ENCODE data around the gene TRMU.

Gene TRMU

DNA sequence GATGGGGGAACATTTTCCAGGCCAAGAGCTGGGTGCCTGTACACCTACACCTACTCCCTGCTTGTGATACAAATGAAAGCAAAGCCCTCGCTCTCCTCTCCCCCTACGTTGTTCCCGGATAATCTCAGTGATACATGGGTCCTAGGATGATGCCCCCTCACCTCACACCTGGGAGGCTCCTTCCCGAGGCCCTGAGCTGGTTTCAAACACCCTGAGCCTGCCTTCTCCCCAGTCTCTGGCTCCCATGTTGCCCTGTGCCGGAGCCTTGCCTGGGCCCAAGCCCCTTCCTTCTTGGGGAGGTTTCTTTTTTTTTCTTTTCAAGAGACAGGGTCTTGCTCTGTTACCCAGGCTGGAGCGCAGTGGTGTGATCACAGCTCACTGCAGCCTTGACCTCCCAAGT lies 23.3 kb downstream of the TRMU start:
- DNase-seq = no peak

DNA sequence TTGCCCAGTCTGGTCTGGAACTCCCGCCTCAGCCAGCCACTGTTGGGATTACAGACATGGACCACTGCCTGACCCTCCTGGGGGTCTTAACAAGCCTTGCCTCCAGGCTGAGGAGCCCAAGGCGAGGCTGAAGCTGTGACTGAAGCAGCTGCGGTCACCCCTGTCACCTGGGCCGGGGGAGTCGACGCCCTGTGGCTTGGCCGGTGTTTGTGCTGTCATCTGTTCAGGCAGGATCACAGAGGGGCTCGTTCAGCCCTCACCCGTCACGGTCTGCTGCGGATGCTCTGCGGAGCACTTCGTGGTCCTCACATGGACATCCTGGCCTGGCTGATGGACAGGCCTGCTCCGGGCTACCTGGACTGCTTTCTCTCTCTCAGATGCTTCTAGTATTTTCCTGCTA lies 23.8 kb downstream of the TRMU start:
- no peak for DNase-seq

DNA sequence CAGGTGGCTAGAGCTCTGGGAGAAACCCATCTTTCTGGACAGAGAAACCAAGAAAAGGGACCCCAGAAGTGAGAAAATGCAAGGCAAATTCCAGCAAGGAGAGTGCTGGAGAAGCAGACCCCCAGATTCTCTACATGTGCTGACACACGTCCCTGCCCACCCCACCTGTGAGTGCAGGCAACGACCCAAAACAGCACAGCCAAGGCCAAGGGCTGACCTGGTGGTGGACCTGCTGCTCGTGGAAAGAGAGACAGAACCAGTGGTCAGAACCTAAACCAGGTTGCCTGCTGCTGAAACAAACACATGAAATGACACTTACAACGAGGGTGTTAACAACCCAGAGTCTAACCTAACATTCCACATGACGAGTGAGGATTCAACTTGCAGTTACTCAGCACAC lies 24.6 kb downstream of the TRMU start:
- DNase-seq = no peak

- DNase-seq = no peak
Measured at GRCh38 chr22:46360891-46361290, 25.4 kb downstream of the TRMU start.

GRCh38 chr22:46361826-46362202 lies 26.3 kb downstream of the TRMU start:
- DNase-seq = no peak

DNA sequence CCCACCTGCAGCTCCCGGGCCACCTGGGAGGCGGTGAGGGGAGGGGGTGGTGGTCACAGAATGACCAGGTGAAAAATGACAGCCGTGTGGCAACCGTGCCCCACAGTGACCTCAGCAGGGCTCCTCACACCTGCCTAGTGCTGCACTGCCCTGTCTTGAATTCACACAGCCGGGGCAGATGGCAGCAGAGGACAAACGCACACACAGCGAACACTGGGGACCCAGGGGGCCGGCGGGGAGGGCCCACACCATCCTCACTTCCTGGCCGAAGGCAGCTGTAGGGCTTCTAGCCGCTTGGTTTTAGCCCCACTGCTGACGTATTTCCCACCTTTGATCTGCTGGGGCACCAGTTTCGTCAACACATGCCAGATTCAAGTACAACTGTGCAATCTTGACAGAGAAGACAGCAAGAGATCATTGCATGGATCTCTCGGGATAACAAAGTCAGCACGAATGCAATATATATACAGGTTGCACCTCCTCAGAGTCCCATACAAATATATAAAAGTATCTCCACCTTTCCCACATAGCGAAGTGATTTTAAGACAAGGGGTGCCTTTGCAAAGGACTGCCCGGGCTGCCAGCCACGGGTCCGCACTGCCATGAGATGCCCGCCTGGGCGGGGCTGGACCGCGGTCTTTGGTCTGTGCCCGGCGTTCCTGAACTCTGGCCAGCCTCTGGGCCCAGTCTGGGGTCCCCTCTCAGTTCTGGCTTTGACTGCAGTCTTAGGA lies 26.9 kb downstream of the TRMU start:
- no peak for DNase-seq

GRCh38 chr22:46362934-46363515 lies 27.5 kb downstream of the TRMU start:
- no peak for DNase-seq

DNA sequence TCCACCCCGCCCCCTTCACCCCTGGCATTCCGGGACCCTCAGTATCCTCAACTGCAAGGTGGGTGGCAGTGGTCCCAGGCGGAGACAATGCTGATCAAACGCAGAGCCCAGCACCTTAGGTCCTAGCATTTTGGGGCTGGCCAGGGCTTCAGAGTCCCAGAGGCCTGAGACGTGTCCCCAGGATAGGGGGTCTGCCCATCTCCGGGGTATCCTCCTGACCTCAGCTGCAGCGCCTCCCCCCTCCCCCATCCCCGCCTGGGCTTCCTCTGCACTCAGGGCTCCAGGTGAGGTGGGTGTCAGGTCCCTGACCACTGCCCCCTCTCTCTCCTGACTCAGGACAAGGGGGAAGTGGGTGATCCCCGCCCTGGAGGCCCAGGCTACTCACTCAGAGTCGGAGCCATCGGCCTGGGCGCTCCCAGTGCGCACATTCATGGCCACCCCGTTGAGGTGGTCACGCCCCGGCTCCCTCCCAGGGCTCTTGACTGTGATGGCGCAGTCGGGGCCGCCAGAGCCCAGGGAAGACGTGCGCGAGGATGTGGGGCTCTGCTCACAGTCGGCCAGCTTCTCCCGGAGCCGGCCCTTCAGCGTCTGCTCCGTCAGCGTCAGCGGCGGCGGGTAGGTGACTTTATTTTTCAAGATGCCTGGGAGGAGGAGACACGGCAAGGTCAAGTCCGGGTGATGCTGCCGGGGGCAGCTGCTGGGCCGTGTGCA lies 28.3 kb downstream of the TRMU start:
- no peak for DNase-seq

DNA sequence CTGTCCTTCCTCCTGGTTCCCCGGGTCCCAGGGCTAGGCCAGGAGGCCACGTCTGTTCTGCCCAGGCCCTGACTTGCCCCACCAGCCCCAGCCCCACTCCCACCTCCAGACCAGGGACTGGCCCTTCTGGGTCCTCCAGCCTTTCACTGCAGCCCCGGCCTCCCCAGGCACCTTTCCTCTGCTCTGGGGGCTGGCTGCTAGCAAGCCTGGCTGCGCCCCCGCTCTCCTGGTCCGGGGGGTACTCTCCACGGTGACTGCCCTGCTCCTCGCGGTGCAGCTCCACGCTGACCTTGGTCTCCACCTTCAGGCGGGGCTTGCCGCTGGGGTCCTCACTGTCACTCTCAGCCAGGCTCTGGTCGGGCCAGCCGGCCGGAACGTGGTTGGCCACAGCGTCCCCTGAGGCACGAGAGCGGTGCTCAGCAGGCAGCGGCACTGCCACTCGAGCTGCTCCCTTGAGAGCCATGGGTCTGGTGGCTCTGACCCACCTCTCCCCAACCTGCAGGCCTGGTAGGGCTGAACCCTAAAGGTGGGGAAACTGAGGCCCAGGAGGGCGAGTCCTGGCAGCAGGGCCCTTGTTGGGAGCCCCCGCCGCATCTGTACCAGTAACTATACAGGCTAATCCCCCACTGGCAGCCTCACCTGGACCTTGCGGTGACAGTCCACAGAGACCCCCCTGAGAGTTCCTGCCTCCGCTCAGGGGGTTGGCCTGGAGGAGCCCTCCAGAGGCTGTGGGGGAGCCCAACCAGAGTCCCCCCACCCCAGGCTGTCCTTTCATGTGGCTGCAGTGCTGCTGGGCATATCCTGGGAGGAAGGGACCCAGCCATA lies 29.0 kb downstream of the TRMU start:
- no peak for DNase-seq

- DNase-seq = no peak
Measured at GRCh38 chr22:46365166-46365624, 29.7 kb downstream of the TRMU start.

DNA sequence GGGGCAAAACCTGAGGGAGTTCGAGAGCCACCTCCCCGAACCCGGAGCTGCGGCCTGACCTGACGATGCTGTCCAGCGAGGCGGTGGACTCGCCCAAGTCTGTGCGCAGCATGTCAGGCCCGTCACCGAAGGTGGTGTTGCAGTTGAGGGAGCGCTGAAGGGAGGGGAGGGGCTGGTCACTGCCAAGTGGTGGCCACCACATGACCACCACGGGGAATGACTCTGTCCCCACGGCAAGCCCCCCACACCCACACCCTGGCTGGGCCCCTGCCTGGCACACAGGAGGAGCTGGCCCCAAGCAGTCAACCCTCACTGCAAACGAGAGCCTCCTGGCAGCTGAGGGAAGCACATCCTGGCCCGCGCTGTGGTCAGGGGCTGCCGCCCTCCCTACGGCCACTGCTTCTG lies 30.8 kb downstream of the TRMU start:
- no peak for DNase-seq

DNA sequence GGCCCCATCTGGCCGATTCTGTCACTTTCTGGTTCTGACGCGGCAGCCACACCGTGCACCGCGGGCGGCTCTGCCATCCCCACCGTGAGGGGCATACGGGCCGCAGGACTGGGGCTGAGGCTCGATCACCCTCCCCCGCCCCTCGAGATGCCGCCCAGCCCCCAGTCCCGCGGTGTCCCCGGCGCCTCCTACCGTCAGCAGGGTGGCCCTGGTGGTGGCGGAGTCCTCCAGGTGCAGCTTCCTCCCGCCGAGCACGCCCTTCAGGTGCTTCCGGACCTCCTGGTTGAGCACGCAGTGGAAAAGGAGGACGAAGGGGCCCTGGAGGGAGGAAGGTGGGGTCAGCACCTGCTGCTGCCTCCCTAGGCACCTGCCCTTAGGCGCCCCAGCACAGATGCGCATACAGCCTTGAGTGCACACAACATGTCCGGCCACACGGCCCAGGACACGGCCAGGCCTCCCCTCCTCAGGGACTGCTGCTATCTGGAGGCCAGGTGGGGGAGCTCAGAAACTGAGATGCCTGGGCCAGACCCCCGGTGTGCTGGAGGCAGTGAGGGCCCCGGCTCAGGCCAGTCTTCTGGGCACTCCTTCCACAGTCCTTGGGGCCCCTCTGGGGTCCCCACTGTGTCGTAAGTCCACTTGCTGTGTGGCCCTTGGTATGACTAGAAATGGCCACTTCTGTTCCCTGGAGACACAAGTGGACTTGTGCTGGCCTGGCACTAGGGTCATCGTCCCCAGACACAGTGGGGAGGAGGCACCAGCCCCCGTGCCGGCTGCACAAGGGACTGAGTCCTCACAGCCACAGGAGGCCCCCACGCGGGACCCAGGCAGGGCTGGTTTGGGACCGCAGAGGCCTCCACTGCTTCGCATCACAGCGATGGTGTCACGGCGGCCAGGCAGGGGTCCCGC lies 31.5 kb downstream of the TRMU start:
- DNase-seq = no peak

GRCh38 chr22:46367707-46368191 lies 32.2 kb downstream of the TRMU start:
- DNase-seq = peak; percentile 73 to 75

DNA sequence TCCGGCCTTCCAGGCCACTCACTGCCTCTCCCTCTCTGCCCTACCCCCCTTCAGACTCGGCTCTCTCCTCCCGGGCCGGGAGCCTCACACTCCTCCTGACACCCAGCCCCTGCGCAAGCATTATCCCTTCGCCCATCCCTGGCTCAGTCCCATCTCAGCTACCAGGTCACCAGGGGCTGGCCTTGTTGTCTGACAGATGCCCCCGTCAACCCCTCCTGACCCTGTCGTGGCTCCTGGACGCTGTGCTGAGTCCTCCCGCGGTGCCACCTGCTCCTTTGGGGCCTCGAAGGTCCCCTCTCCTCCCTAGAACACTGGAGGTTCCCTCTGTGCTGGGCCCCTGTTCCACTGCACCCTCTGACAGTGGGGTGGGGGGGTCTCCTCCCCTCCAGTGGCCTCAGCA lies 32.9 kb downstream of the TRMU start:
- no peak for DNase-seq

DNA sequence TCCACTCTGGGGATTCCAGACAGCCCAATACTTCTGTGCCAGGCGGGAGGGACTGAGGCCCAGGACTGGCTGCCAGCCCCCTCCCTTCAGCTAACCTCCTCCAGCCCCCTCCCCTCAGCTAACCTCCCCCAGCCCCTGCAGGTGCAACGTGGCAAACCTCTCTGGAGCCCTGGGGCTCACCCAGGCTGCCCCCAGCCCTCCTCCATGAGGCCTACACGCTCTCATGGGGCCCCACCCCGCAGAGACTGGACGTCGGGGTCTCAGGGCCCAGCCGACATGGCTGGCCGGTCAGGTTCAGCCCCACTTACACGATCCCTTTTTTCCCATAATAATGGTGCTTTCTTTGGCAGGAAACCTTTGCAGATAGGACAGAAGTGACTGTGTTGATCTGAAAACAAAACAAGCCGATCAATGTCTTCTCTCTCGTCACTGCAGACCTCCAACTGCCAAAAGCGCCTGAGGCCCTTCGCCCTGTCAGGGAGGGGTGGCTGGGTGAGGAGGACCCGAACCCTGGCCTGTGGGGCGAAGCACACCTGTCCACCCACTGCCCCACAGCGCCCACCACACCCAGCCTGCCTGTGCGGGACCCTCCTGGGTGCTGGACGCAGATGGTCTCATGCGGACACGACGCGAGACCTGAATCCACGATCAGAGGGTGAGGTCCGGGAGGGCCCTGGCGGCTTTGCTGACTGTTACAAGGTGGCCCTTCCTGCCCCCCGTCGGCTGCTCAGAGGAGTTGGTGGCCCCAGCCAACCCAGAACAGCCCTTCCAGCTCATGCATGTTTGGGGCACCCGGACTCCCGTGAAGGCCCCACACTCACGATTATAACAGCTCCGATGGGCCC lies 33.6 kb downstream of the TRMU start:
- no peak for DNase-seq

DNA sequence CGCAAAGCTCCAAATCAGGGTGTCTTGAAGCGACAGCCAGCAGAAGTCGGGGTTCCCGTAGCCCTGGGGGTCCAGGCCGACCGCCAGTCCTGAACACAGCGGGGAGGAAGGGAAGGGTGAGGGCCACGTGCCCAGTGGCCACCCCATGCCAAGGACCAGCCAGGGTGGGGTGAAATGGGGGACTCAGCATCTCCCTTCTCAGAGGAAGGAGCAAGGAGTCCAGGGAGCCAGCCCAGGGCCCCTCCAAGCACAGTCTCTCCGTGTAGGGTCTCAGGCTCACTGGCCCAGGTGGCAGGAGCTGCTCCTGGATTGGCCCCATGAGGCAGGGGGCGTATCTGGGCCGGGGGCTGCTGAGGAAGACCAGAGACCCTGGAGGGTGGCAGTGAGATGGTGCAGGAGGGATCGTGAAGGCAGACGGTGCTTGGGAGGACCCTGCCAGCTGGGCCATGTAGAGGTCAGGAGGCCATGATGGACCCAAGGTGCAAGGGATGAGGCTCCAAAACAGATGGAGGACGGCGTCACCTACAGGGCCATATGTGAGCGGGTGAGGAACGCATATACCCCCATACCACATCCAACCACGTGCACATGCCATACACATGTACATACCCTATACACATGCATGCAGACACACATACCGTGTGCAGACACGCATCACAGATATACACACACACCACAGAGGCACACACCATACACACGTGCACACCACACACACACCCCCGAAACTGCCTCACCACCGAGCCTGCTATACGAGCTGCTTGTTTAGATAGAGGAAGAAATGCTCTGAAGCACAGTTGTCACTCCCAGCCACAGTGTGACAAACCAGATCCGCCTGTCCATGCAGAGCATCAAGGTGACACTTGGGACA lies 34.4 kb downstream of the TRMU start:
- no peak for DNase-seq

- no peak for DNase-seq
Measured at GRCh38 chr22:46370584-46371291, 35.2 kb downstream of the TRMU start.

DNA sequence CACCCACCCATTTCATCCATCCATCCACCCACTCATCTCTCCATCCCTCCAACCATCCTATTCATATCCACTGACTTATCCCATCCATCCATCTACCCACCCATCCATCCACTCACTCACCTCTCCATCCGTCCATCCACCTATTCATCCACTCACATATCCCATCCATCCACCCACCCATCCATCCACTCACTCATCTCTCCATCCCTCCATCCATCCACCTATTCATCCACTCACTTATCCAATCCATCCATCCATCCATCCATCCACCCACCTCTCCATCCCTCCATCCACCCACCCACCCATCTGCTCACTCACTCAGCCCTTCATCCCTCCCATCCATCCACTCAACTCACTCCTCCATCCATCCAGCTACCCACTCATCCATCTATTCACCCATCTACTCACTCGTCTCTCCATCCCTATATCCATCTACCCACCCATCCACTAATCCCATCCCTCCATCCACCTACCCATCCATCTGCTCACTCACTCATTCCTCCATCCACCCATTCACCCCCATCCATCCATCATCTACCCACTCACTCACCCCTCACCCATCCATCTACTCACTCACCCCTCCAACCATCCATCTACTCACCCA lies 36.2 kb downstream of the TRMU start:
- DNase-seq = no peak

- DNase-seq = no peak
Measured at GRCh38 chr22:46372686-46373085, 37.2 kb downstream of the TRMU start.

All from stimulated activated CD4-positive, alpha-beta T cell treated with anti-CD3 and anti-CD28 coated beads, Interleukin-2, amount 100 ng/mL, for 48 hours (primary cell).